Measurements from ENCODE around the gene CLTCL1. TPM values are rescaled to one million over a fixed set of nuclear protein-coding genes. Genes with fewer than 3 reads are reported as not detected.

Gene CLTCL1
- total and polyA plus RNA-seq, 9 of the 15 experiments (the other 6 are each of a cell fraction or from before 2014, with no cell fraction given): 1.1 to 11.7 (median 5.0) TPM

- peak; percentile 26 for TF ChIP-seq CTCFL (IDR thresholded peaks at IDR 0.05; ENCODE audit: borderline replicate concordance, insufficient read depth, low read depth, low read length, poor library complexity, severe bottlenecking)
- peak; percentile 8 for TF ChIP-seq MXD1 (CRISPR knock-in tag; IDR thresholded peaks at IDR 0.05; ENCODE audit: borderline replicate concordance, poor library complexity, severe bottlenecking)
- peak in 1 of 2 experiments; percentile 59; a peak in 1 of 4 replicates for TF ChIP-seq MLLT1 (IDR thresholded peaks at IDR 0.05)
- no peak for TF ChIP-seq TOE1 (IDR thresholded peaks at IDR 0.05; ENCODE audit: borderline replicate concordance)
- TF ChIP-seq TOE1 (CRISPR knock-in tag; IDR thresholded peaks at IDR 0.05; ENCODE audit: borderline replicate concordance, low read depth): peak; percentile 32; the same call in 1 of the 2 replicates
- no peak for TF ChIP-seq POLR2G (IDR thresholded peaks at IDR 0.05; ENCODE audit: low read depth, low read length)
- TF ChIP-seq E2F1 (CRISPR knock-in tag; IDR thresholded peaks at IDR 0.05): 0 out of 2 replicates have a peak, but pooled peaks have one; percentile 12
- TF ChIP-seq HDAC1 (IDR thresholded peaks at IDR 0.05): 0 out of 4 replicates have a peak, but pooled peaks of 1 of the 2 experiments have one; percentile 20
- TF ChIP-seq CTBP1 (IDR thresholded peaks at IDR 0.05; ENCODE audit: borderline replicate concordance): 0 out of 2 replicates have a peak, but pooled peaks have one; percentile 13
- TF ChIP-seq ZNF395 (CRISPR knock-in tag; IDR thresholded peaks at IDR 0.05): no peak
- no peak for TF ChIP-seq MYC (IDR thresholded peaks at IDR 0.05; ENCODE audit: low read depth, low read length)
- TF ChIP-seq MYC (CRISPR knock-in tag; IDR thresholded peaks at IDR 0.05; ENCODE audit: borderline replicate concordance, low read depth): no peak
- 0 out of 2 replicates have a peak, but pooled peaks have one; percentile 54 for TF ChIP-seq E2F5 (CRISPR knock-in tag; IDR thresholded peaks at IDR 0.05)
- 0 out of 2 replicates have a peak, but pooled peaks have one; percentile 15 for TF ChIP-seq DPF2 (IDR thresholded peaks at IDR 0.05)
Measured at GRCh38 chr22:19146215-19146968, 145.1 kb downstream of the CLTCL1 start (continued).
